GM19035 (cell line): ENCODE results near the gene STAT3.
"Not testable (repeated sequence)": the region's sequence is repeated elsewhere in the genome, so short reads cannot be mapped to it uniquely, and the experiment has no call there.

Experiments used
- ATAC-seq: cut with Tn5 transposase; IDR thresholded peaks from one replicate; pipeline ENCODE4 v1.9.1; 2021; ENCODE audit not compliant: unreplicated experiment

STAT3 gene

DNA sequence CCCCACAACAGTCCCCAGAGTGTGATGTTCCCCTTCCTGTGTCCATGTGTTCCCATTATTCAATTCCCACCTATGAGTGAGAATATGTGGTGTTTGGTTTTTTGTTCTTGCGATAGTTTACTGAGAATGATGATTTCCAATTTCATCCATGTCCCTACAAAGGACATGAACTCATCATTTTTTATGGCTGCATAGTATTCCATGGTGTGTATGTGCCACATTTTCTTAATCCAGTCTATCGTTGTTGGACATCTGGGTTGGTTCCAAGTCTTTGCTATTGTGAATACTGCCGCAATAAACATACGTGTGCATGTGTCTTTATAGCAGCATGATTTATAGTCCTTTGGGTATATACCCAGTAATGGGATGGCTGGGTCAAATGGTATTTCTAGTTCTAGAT, 123.9 kb downstream of the STAT3 start:
- ATAC-seq, result not testable (repeated sequence)
